BLaER1 (cell line): Measurements from ENCODE around the gene ABLIM2.

Source experiments
- H3K27ac ChIP-seq: shearing (Covaris generic); formaldehyde crosslinking; 2 replicates; pipeline ENCODE4 v1.8.1; 2022
- H3K27me3 ChIP-seq: shearing (Covaris generic); formaldehyde crosslinking; 2 replicates; pipeline ENCODE4 v1.8.1; 2022
- H3K36me3 ChIP-seq: shearing (Covaris generic); formaldehyde crosslinking; 2 replicates; pipeline ENCODE4 v1.8.1; 2022
- H3K4me1 ChIP-seq: shearing (Covaris generic); formaldehyde crosslinking; 2 replicates; pipeline ENCODE4 v1.8.1; 2022
- H3K4me2 ChIP-seq: shearing (Covaris generic); formaldehyde crosslinking; 2 replicates; pipeline ENCODE4 v1.8.1; 2022
- H3K4me3 ChIP-seq: shearing (Covaris generic); formaldehyde crosslinking; 2 replicates; pipeline ENCODE4 v1.8.1; 2022
- H3K9ac ChIP-seq: shearing (Covaris generic); formaldehyde crosslinking; 2 replicates; pipeline ENCODE4 v1.8.1; 2022
- H3K9me3 ChIP-seq: shearing (Covaris generic); formaldehyde crosslinking; 2 replicates; pipeline ENCODE4 v1.8.1; 2022
- H4K20me1 ChIP-seq: shearing (Covaris generic); formaldehyde crosslinking; 2 replicates; pipeline ENCODE4 v1.8.1; 2022
- Cebpa-rat ChIP-seq: shearing (Covaris generic); IDR thresholded peaks from 2 replicates; pipeline ENCODE4 v1.8.1; 2022

The ABLIM2 gene

GRCh38 chr4:8009710-8010511 lies 148.7 kb downstream of the ABLIM2 start:
- Histone ChIP-seq H3K4me1 (peaks cover 30% of the 10 kb centered on the region), H3K9ac (no peak overlapping the region), H3K27ac (no peak overlapping the region), H3K4me2 (peak overlapping the region; percentile 49), H4K20me1 (no peaks in the 10 kb centered on the region), H3K9me3 (no peaks in the 10 kb centered on the region), H3K36me3 (no peaks in the 10 kb centered on the region), H3K4me3 (no peak overlapping the region), H3K27me3 (no peaks in the 10 kb centered on the region)
- no peak for TF ChIP-seq Cebpa-rat

GRCh38 chr4:8009097-8009496 lies 149.5 kb downstream of the ABLIM2 start:
- no peak overlapping the region for H3K4me3 ChIP-seq
- H3K9me3 ChIP-seq, result no peaks in the 10 kb centered on the region
- no peak for TF ChIP-seq Cebpa-rat
- H4K20me1 ChIP-seq, result no peaks in the 10 kb centered on the region
- 0 out of 2 replicates have a peak overlapping the region, but pooled peaks have one; percentile 49 for H3K4me2 ChIP-seq
- H3K4me1 ChIP-seq, result peaks cover 26% of the 10 kb centered on the region
- no peak overlapping the region for H3K27ac ChIP-seq
- H3K36me3 ChIP-seq, result no peaks in the 10 kb centered on the region
- no peaks in the 10 kb centered on the region for H3K27me3 ChIP-seq
- no peak overlapping the region for H3K9ac ChIP-seq

- Histone ChIP-seq H3K4me1 (peaks cover 26% of the 10 kb centered on the region), H3K9me3 (no peaks in the 10 kb centered on the region), H3K4me3 (no peak overlapping the region), H4K20me1 (no peaks in the 10 kb centered on the region), H3K36me3 (no peaks in the 10 kb centered on the region), H3K9ac (no peak overlapping the region), H3K27me3 (no peaks in the 10 kb centered on the region), H3K27ac (no peak overlapping the region), H3K4me2 (no peak overlapping the region)
- TF ChIP-seq Cebpa-rat, result no peak
These were observed 150.2 kb downstream of the ABLIM2 start for GRCh38 chr4:8008391-8008790.

- Histone ChIP-seq H3K27me3 (no peaks in the 10 kb centered on the region), H3K27ac (no peak overlapping the region), H3K4me3 (no peak overlapping the region), H3K9ac (no peak overlapping the region), H3K9me3 (no peaks in the 10 kb centered on the region), H3K4me2 (no peak overlapping the region), H4K20me1 (no peaks in the 10 kb centered on the region), H3K4me1 (peaks cover 26% of the 10 kb centered on the region), H3K36me3 (no peaks in the 10 kb centered on the region)
- TF ChIP-seq Cebpa-rat, result no peak
These were observed 151.0 kb downstream of the ABLIM2 start for GRCh38 chr4:8007581-8007980.

GRCh38 chr4:8006471-8006870 lies 152.1 kb downstream of the ABLIM2 start:
- H3K4me2 ChIP-seq, result no peak overlapping the region
- no peaks in the 10 kb centered on the region for H3K27me3 ChIP-seq
- H3K4me1 ChIP-seq, result peaks cover 31% of the 10 kb centered on the region
- H3K9ac ChIP-seq, result no peak overlapping the region
- H4K20me1 ChIP-seq, result no peaks in the 10 kb centered on the region
- H3K9me3 ChIP-seq, result no peaks in the 10 kb centered on the region
- H3K4me3 ChIP-seq, result no peak overlapping the region
- TF ChIP-seq Cebpa-rat, result no peak
- no peaks in the 10 kb centered on the region for H3K36me3 ChIP-seq
- no peak overlapping the region for H3K27ac ChIP-seq

GRCh38 chr4:8005814-8006215 lies 152.8 kb downstream of the ABLIM2 start:
- Histone ChIP-seq H3K36me3 (no peaks in the 10 kb centered on the region), H3K9ac (no peak overlapping the region), H3K4me2 (no peak overlapping the region), H3K4me3 (no peak overlapping the region), H3K27ac (no peak overlapping the region), H3K9me3 (no peaks in the 10 kb centered on the region), H3K27me3 (no peaks in the 10 kb centered on the region), H4K20me1 (no peaks in the 10 kb centered on the region), H3K4me1 (peaks cover 28% of the 10 kb centered on the region)
- no peak for TF ChIP-seq Cebpa-rat

- Histone ChIP-seq H3K9me3 (no peaks in the 10 kb centered on the region), H3K9ac (no peak overlapping the region), H3K27me3 (no peaks in the 10 kb centered on the region), H3K4me2 (no peak overlapping the region), H3K27ac (no peak overlapping the region), H3K4me1 (peaks cover 22% of the 10 kb centered on the region), H3K4me3 (no peak overlapping the region), H4K20me1 (no peaks in the 10 kb centered on the region), H3K36me3 (no peaks in the 10 kb centered on the region)
- TF ChIP-seq Cebpa-rat, result no peak
These were observed 153.4 kb downstream of the ABLIM2 start for GRCh38 chr4:8005033-8005808.

GRCh38 chr4:8004066-8004465 lies 154.5 kb downstream of the ABLIM2 start:
- H3K4me2 ChIP-seq, result no peak overlapping the region
- H3K4me3 ChIP-seq, result no peak overlapping the region
- no peaks in the 10 kb centered on the region for H3K36me3 ChIP-seq
- TF ChIP-seq Cebpa-rat, result no peak
- H3K27ac ChIP-seq, result no peak overlapping the region
- no peaks in the 10 kb centered on the region for H4K20me1 ChIP-seq
- H3K9ac ChIP-seq, result no peak overlapping the region
- H3K4me1 ChIP-seq, result peaks cover 10% of the 10 kb centered on the region
- no peaks in the 10 kb centered on the region for H3K27me3 ChIP-seq
- no peaks in the 10 kb centered on the region for H3K9me3 ChIP-seq

- Histone ChIP-seq H3K4me2 (no peak overlapping the region), H3K4me3 (no peak overlapping the region), H3K36me3 (no peaks in the 10 kb centered on the region), H3K9me3 (no peaks in the 10 kb centered on the region), H3K9ac (no peak overlapping the region), H4K20me1 (no peaks in the 10 kb centered on the region), H3K27me3 (no peaks in the 10 kb centered on the region), H3K27ac (no peak overlapping the region), H3K4me1 (peaks cover 6% of the 10 kb centered on the region; the same call in 1 of the 2 replicates)
- TF ChIP-seq Cebpa-rat, result no peak
These were observed 155.9 kb downstream of the ABLIM2 start for GRCh38 chr4:8002525-8003309.
